A549 (cell line): Measurements from ENCODE around the gene CDHR5. TPM values are rescaled to one million over a fixed set of nuclear protein-coding genes. Genes with fewer than 3 reads are reported as not detected.

Experiments used
- ATAC-seq, 2 experiments: fragments of 200-7000 bp in 1 of 2; fragments of >200 bp in 1 of 2; cut with Nextera tagmentation in 1 of 2; cut with Tn5 transposase in 1 of 2; 3 replicates each; pipeline versions ENCODE4 v1.8.0 to v1.9.1; 2018 to 2020; ENCODE audit warnings: mild to moderate bottlenecking in 1 of 2, moderate library complexity in 1 of 2
- CTCF ChIA-PET: fragments of 300-600 bp; sonication (Branson Sonifier 250); formaldehyde crosslinking; extraction: SDS; loops from one replicate; lab custom pipeline; 2021; ENCODE audit warnings: antibody characterized with exemption, inconsistent platforms; lab: Yijun Ruan, JAX
- POLR2A ChIA-PET: fragments of 350-600 bp; formaldehyde crosslinking; extraction: SDS; loops from one replicate; lab custom pipeline; 2021; ENCODE audit warnings: antibody characterized with exemption, inconsistent platforms; lab: Yijun Ruan, JAX
- DNase-seq, 2 experiments: peaks; one replicate each; pipeline versions ENCODE4 v3.0.0 to v3.0.0-alpha.2; 2011 to 2016; ENCODE audit warnings: low read depth in 1 of 2, low spot score in 1 of 2
- FAIRE-seq: peaks from 2 replicates; lab custom pipeline; 2011; peaks lifted over from hg19 to GRCh38; lab: Jason Lieb, UNC
- H3K27ac ChIP-seq, 2 experiments: fragments of >200 bp; sonication (Bioruptor Twin); formaldehyde crosslinking; 3 replicates each; pipeline ENCODE4 v1.5.1; 2016 to 2017
- H3K4me1 ChIP-seq: fragments of >200 bp; sonication (Bioruptor Twin); formaldehyde crosslinking; 3 replicates; pipeline ENCODE4 v1.6.1; 2016
- H3K4me2 ChIP-seq: fragments of >200 bp; sonication (Bioruptor Twin); formaldehyde crosslinking; 3 replicates; pipeline ENCODE4 v1.6.1; 2016
- H3K4me3 ChIP-seq: fragments of >200 bp; sonication (Bioruptor Twin); formaldehyde crosslinking; 3 replicates; pipeline ENCODE4 v1.5.1; 2016
- H3K9me3 ChIP-seq: fragments of >200 bp; sonication (Bioruptor Twin); formaldehyde crosslinking; 3 replicates; pipeline ENCODE4 v1.6.1; 2016
- BHLHE40 ChIP-seq: IDR thresholded peaks from 2 replicates; pipeline ENCODE4 v1.6.1; 2012; ENCODE audit warnings: low read depth, low read length, inconsistent platforms
- CBX8 ChIP-seq: fragments of 200-600 bp; sonication (generic); IDR thresholded peaks from 2 replicates; pipeline ENCODE4 v1.6.1; 2016
- CEBPB ChIP-seq, 2 experiments: fragments of >200 bp in 1 of 2; sonication (Bioruptor Twin) in 1 of 2; formaldehyde crosslinking in 1 of 2; IDR thresholded peaks; 2 replicates each; pipeline ENCODE4 v1.6.1; 2012 to 2016
- CHD4 ChIP-seq: fragments of 200-600 bp; sonication (generic); IDR thresholded peaks from 2 replicates; pipeline ENCODE4 v1.6.1; 2016; ENCODE audit warnings: antibody characterized with exemption, mild to moderate bottlenecking, borderline replicate concordance
- EHF ChIP-seq: fragments of 250-450 bp; sonication (Bioruptor Pico); IDR thresholded peaks from 2 replicates; pipeline ENCODE4 v1.5.0; 2020; ENCODE audit warnings: mild to moderate bottlenecking
- EHMT2 ChIP-seq: fragments of 200-600 bp; sonication (generic); IDR thresholded peaks from 2 replicates; pipeline ENCODE4 v1.6.1; 2016; ENCODE audit warnings: antibody characterized with exemption, low read depth, mild to moderate bottlenecking, moderate library complexity
- FOSB ChIP-seq: fragments of 250-450 bp; sonication (Bioruptor Pico); IDR thresholded peaks from 2 replicates; pipeline ENCODE4 v1.5.0; 2020; ENCODE audit warnings: mild to moderate bottlenecking, moderate library complexity
- FOSL2 ChIP-seq, 2 experiments: fragments of 450-650 bp in 1 of 2; fragments of >200 bp in 1 of 2; sonication (Bioruptor Twin) in 1 of 2; formaldehyde crosslinking; IDR thresholded peaks; 2 replicates each; pipeline versions ENCODE4 v1.5.0 to v1.6.1; 2016 to 2020; ENCODE audit warnings: mild to moderate bottlenecking in 1 of 2, moderate library complexity in 1 of 2
- HDAC2 ChIP-seq: fragments of 200-600 bp; sonication (generic); IDR thresholded peaks from 2 replicates; pipeline ENCODE4 v1.6.1; 2016
- HEYL ChIP-seq: fragments of 250-450 bp; sonication (Bioruptor Pico); IDR thresholded peaks from 2 replicates; pipeline ENCODE4 v1.8.0; 2021; ENCODE audit warnings: mild to moderate bottlenecking, moderate library complexity
- HOXA7 ChIP-seq: fragments of 250-450 bp; sonication (Bioruptor Pico); IDR thresholded peaks from 2 replicates; pipeline ENCODE4 v1.5.0; 2020; ENCODE audit warnings: mild to moderate bottlenecking, moderate library complexity
- JUNB ChIP-seq: fragments of >200 bp; sonication (Bioruptor Twin); formaldehyde crosslinking; IDR thresholded peaks from 2 replicates; pipeline ENCODE4 v1.6.1; 2016
- KDM1A ChIP-seq: fragments of 200-600 bp; sonication (generic); IDR thresholded peaks from 2 replicates; pipeline ENCODE4 v1.6.1; 2016; ENCODE audit warnings: low read depth, mild to moderate bottlenecking
- MAX ChIP-seq: IDR thresholded peaks from 2 replicates; pipeline ENCODE4 v1.6.1; 2012
- NFE2L2 ChIP-seq: fragments of 150-350 bp; conservative IDR thresholded peaks from 2 replicates; pipeline ENCODE4 v1.6.1; 2014; ENCODE audit warnings: low read length
- NR3C1 ChIP-seq: fragments of >200 bp; sonication (Bioruptor Twin); formaldehyde crosslinking; IDR thresholded peaks from 3 replicates; pipeline ENCODE4 v1.6.1; 2017
- PHF8 ChIP-seq: fragments of 200-600 bp; sonication (generic); IDR thresholded peaks from 2 replicates; pipeline ENCODE4 v1.6.1; 2016; ENCODE audit warnings: low read depth, mild to moderate bottlenecking, antibody characterized with exemption, moderate library complexity, borderline replicate concordance
- POLR2A ChIP-seq: IDR thresholded peaks from 2 replicates; pipeline ENCODE4 v1.6.1; 2012; ENCODE audit warnings: mild to moderate bottlenecking, low read length
- POLR2AphosphoS2 ChIP-seq: conservative IDR thresholded peaks from 2 replicates; pipeline ENCODE4 v1.6.1; 2012; ENCODE audit warnings: low read length, improper control_type of control experiment, inconsistent platforms
- RARB ChIP-seq: fragments of 250-450 bp; sonication (Bioruptor Pico); IDR thresholded peaks from 2 replicates; pipeline ENCODE4 v1.8.0; 2021; ENCODE audit warnings: mild to moderate bottlenecking, moderate library complexity
- RFX5 ChIP-seq: fragments of 450-650 bp; IDR thresholded peaks from 2 replicates; pipeline ENCODE4 v1.7.1; 2014; ENCODE audit warnings: antibody characterized with exemption, mild to moderate bottlenecking, moderate library complexity
- SMC3 ChIP-seq: fragments of >200 bp; sonication (Bioruptor Twin); formaldehyde crosslinking; IDR thresholded peaks from 3 replicates; pipeline ENCODE4 v1.6.1; 2018; ENCODE audit warnings: inconsistent platforms
- SREBF2 ChIP-seq: fragments of 450-650 bp; IDR thresholded peaks from 2 replicates; pipeline ENCODE4 v1.6.1; 2014; ENCODE audit warnings: mild to moderate bottlenecking, moderate library complexity
- ZC3H11A ChIP-seq: fragments of 450-650 bp; IDR thresholded peaks from 2 replicates; pipeline ENCODE4 v1.6.1; 2014; ENCODE audit warnings: antibody characterized with exemption, mild to moderate bottlenecking
- ZNF302 ChIP-seq: fragments of 250-450 bp; sonication (Bioruptor Pico); IDR thresholded peaks from 2 replicates; pipeline ENCODE4 v1.9.0; 2021; ENCODE audit warnings: inconsistent platforms, mild to moderate bottlenecking, moderate library complexity
- ZSCAN20 ChIP-seq: fragments of 250-450 bp; sonication (Bioruptor Pico); IDR thresholded peaks from 2 replicates; pipeline ENCODE4 v1.8.0; 2022; ENCODE audit warnings: mild to moderate bottlenecking, moderate library complexity
- WGBS: methylation state at CpG from one replicate; pipeline ENCODE4 v1.1.6; 2017; ENCODE audit errors: missing lambda C conversion rate; 5-methylcytosine and 5-hydroxymethylcytosine counted together
- polyA plus RNA-seq, 4 experiments: library from polyadenylated mRNA; depleted of rRNA in 3 of 4; stranded (reverse); fragments of >200 nt; fragmentation: RNase III in 1 of 4; extraction: RNeasy Plus Mini Kit Qiagen cat#74134 plus additional on column Dnase treatment in 1 of 4; gene quantifications; 2 replicates in 3 of 4; 3 replicates in 1 of 4; pipeline ENCODE4 v1.2.3, GENCODE V29; 2011 to 2017
- TF ChIP-seq, protein P1 (sequence below): fragments of >200 bp; sonication (Bioruptor Twin); formaldehyde crosslinking; IDR thresholded peaks from 3 replicates; pipeline ENCODE4 v1.6.1; 2016
- TF ChIP-seq, protein P2 (sequence below): fragments of 250-450 bp; sonication (Bioruptor Pico); IDR thresholded peaks from 2 replicates; pipeline ENCODE4 v1.5.0; 2021; ENCODE audit warnings: mild to moderate bottlenecking, moderate library complexity, borderline replicate concordance

Gene CDHR5
- polyA plus RNA-seq, 2 of the 4 experiments (the other 2 are of a cell fraction) = 0.08 to 0.12 TPM

DNA sequence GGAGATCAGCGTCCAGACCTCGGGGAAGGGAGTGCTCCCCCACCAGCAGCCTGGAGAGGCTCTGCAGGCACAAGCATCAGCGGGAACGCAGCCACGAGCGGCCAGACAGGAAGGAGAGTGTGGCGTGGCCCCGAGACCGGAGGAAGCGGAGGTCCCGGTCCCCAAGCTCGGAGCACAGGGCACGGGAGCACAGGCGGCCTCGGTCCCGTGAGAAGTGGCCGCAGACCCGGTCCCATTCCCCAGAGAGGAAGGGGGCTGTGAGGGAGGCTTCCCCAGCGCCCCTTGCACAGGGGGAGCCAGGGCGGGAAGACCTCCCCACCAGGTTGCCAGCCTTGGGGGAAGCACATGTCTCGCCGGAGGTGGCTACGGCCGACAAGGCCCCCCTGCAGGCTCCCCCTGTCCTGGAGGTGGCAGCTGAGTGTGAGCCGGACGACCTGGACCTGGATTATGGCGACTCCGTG lies 15.9 kb downstream of the CDHR5 start:
- FAIRE-seq (no peak), DNase-seq (no peak), ATAC-seq (no peak)
- Histone ChIP-seq H3K4me2 (no peak overlapping the region), H3K4me3 (no peak overlapping the region), H3K9me3 (no peaks in the 10 kb centered on the region), H3K27ac (no peak overlapping the region), H3K4me1 (peaks cover 13% of the 10 kb centered on the region)
- WGBS = 89% methylated on average over 27 of the region's 28 CpGs
- TF ChIP-seq ZSCAN20 (no peak), EHF (CRISPR knock-in tag) (no peak), HDAC2 (no peak), BHLHE40 (no peak), CBX8 (no peak), PHF8 (no peak), EHMT2 (no peak), NFE2L2 (no peak), HOXA7 (CRISPR knock-in tag) (no peak), ZC3H11A (no peak), POLR2AphosphoS2 (no peak), FOSL2 (IDR thresholded peaks at IDR 0.05) (no peak), FOSL2 (CRISPR knock-in tag; IDR thresholded peaks at IDR 0.05) (no peak), KDM1A (no peak), RFX5 (no peak), MAX (no peak), CEBPB (IDR thresholded peaks at IDR 0.05) (no peak)
- ChIA-PET CTCF (no interaction called here), POLR2A (no interaction called here)

GRCh38 chr11:607971-608659 lies 16.6 kb downstream of the CDHR5 start:
- ChIA-PET CTCF (interaction anchor here (1.4 to 1.7 kb wide), 2 partner anchors 53 to 89 kb away, joined by 3 to 5 read pairs; no protein-coding TSS in a partner anchor), POLR2A (interaction anchor here (1.4 kb wide), 1 partner anchor 32 kb away, joined by 3 read pairs; the partner anchor contains the start of gene PHRF1)
- TF ChIP-seq POLR2A = no peak
- TF ChIP-seq ZNF302 = no peak
- TF ChIP-seq, protein P1, sequence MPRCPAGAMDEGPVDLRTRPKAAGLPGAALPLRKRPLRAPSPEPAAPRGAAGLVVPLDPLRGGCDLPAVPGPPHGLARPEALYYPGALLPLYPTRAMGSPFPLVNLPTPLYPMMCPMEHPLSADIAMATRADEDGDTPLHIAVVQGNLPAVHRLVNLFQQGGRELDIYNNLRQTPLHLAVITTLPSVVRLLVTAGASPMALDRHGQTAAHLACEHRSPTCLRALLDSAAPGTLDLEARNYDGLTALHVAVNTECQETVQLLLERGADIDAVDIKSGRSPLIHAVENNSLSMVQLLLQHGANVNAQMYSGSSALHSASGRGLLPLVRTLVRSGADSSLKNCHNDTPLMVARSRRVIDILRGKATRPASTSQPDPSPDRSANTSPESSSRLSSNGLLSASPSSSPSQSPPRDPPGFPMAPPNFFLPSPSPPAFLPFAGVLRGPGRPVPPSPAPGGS = no peak
- no peak for TF ChIP-seq SREBF2
- no peak for TF ChIP-seq NFE2L2
- TF ChIP-seq FOSB (CRISPR knock-in tag) = no peak
- TF ChIP-seq, protein P2, sequence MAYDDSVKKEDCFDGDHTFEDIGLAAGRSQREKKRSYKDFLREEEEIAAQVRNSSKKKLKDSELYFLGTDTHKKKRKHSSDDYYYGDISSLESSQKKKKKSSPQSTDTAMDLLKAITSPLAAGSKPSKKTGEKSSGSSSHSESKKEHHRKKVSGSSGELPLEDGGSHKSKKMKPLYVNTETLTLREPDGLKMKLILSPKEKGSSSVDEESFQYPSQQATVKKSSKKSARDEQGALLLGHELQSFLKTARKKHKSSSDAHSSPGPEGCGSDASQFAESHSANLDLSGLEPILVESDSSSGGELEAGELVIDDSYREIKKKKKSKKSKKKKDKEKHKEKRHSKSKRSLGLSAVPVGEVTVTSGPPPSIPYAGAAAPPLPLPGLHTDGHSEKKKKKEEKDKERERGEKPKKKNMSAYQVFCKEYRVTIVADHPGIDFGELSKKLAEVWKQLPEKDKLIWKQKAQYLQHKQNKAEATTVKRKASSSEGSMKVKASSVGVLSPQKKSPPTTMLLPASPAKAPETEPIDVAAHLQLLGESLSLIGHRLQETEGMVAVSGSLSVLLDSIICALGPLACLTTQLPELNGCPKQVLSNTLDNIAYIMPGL (CRISPR knock-in tag) = no peak
- TF ChIP-seq CHD4 = no peak
- TF ChIP-seq EHMT2 = no peak
- TF ChIP-seq HEYL (CRISPR knock-in tag) = no peak
- TF ChIP-seq SMC3 = no peak
- TF ChIP-seq NR3C1 = no peak
- no peak for TF ChIP-seq RFX5
- TF ChIP-seq RARB (CRISPR knock-in tag) = no peak
- TF ChIP-seq JUNB = no peak
- TF ChIP-seq HDAC2 = no peak
- no peak overlapping the region for H3K4me3 ChIP-seq
- no peak overlapping the region for H3K27ac ChIP-seq
- no peak for ATAC-seq
- no peak for FAIRE-seq
- 95% methylated on average over 45 of the region's 45 CpGs for WGBS
- no peaks in the 10 kb centered on the region for H3K9me3 ChIP-seq
- DNase-seq = no peak
- H3K4me1 ChIP-seq = peaks cover 13% of the 10 kb centered on the region
- H3K4me2 ChIP-seq = no peak overlapping the region
